ENCODE results near the gene HYDIN.
"Not testable (repeated sequence)": the region's sequence is repeated elsewhere in the genome, so short reads cannot be mapped to it uniquely, and the experiment has no call there.

Gene HYDIN

DNA sequence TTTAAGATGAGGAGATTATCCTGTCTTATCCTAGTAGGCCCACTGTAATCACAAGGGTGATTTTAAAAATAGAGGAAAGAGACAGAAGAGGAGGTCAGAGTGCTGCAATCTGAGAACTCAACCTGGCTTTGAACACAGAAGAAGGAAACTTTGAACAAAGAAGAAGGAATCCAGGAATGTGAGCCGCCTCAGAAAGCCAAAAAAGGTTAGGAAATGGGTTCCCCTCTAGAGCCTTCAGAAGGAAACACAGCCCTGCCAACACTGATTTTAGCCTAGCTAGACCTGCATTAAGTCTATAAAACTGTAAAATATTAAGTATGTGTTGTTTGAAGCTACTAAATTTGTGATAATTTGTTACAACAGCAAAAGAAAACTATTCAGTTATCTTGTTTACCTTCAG, 149.7 kb downstream of the HYDIN start:
- not testable (repeated sequence) for DNase-seq

DNA sequence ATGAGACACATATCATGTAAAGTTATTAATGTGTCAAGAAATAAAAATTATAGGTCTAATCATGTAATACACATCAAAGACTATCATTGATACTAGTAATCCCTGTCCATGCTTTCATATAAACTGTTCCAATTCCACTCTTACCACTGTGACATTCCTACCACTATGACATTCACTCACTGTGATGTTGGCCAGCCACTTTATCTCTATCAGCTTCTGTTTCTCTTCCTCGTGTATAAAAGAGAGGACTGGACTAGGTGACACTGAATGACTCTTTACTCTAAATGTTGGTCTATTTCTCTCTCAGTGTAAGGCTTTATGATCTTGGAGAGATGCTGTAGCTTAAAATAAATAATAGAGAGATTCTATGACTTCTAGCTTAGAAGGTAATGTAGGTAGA, 150.3 kb downstream of the HYDIN start:
- DNase-seq = not testable (repeated sequence)

DNA sequence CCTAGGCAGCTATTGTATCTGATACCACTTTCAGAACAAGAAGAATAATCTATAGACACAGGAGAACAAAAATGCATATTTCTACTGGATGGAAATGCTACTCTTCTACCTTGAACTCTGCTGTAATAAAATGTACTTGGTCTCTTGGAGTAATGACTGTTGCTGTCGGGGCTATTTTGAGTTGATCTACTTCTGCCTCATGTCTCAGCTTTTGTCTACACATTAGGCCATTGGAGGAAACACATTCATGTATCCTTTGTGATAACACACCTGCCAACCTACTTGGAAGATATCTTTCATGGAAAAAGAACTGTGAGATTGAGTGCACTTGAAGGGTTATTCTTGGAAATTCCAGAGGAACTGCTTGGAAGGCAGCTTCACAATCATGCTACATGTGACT, 159.9 kb downstream of the HYDIN start:
- DNase-seq = not testable (repeated sequence)

DNA sequence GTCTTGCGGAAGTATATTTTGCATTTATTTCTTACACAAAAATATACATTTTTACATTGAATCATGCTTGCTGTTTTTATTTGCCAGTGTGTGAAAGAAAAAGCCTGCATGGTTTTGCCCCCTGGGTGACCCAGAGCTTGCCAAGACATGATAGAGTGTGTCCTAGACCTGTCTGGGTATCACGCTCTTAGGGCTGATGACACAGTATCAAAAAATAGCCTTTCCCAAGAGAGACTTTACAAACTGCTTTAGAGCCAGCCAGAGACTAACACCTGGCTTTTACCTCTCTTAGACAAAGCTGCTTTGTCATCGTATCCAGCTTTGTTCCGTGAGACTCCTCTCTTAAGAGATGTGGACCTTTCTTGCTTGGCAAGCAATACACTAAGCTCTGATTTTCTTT, 160.7 kb downstream of the HYDIN start:
- DNase-seq = not testable (repeated sequence)

DNA sequence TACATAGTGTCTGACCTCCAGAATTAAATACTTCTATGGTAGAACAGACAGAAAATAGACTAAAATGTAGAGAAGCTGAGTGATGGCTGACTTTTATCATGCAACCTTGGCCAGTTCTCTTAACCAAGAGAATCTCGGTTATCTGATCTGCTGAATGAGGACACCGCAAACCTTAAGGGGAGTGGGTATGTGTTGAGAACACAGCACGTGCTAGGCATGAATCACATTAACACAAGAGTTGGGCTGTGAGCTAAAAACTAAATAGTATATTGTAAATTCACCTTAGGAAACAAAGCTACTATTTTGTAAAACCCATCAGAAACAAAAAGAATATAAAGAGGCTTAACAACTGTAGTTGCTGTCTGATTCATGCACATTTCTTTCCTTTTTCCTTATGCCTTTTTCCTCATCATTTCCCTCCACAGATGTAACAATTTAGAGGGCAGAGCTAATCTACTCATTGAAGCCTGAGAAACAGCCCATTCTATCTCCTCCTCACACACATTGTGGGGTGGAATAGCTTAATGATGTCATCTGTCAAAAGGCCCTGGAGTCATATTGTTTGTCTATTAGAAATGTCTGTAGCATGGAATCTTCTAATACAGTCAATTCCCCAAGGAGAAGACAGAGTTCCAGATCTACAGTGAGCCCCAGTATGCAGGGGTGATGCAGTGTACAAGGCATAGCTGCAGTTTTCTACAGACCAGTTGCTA, 176.5 kb downstream of the HYDIN start:
- DNase-seq = not testable (repeated sequence)

DNA sequence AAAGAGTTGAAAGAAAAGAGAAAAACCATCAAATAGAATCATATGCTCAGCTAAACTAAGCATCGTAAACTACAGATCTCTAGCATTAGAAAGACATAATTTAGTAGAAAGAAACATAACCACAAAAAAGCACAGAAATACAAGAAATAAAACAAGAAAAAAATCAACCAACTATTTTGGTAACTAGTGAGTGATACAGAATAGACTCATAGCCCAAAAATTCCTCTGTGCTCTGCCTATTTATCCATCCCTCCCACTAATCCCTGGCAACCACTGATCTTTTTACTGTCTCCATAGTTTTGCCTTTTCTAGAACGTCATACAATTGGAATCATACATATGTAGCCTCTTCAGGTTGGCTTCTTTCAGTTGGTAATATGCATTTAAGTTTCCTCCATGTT, 180.2 kb downstream of the HYDIN start:
- DNase-seq = not testable (repeated sequence)

DNA sequence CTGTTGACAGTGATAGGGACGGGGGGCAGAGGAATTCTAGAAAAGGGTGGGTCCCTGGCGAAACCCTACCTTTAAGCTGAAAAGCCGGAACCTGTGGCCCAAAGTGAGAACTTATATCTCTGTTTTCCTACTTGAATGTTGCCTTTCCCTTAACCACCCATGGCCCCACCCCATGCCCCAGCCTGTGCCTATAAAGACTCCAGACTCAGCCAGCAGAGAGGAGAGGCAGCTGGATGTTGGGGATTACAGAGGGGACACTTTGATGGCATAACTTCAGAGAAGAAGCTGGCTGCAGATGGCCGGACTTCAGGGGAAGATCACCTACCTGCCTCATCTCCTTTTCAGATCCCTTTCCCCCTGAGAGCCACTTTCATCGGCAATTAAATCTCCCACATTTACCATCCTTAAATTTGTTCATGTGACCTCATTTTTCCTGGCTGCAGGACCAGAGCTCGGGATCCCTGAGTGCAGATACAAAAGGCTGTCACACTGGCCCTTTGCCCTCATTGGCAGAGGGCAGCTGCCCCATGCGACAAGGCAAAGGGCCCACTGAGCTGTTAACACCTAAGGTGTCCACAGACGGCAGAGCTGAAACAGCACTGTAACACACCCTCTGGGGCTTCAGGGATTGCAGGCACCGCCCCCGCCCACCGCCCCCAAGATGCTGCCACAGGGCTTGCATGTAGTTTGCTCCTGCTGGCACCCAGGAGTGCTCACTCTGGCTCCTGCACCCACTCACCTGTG, 191.0 kb downstream of the HYDIN start:
- not testable (repeated sequence) for DNase-seq

DNA sequence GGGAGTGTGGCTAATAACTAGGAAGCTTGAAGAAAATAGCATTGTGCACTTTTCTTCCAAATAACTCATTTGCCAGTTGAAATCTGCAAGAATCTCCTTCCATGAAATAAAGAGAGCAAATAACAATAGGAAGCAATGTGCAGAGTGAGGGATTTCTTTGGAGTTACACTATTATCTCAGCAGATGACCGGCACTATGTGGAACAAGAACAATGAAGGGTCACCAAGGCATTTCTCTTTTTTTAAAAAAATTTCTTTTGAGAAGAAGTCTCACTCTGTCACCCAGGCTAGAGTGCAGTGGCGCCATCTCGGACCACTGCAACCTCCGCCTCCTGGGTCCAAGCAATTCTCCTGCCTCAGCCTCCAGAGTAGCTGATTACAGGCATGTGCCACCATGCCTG, 192.1 kb downstream of the HYDIN start:
- DNase-seq = not testable (repeated sequence)

DNA sequence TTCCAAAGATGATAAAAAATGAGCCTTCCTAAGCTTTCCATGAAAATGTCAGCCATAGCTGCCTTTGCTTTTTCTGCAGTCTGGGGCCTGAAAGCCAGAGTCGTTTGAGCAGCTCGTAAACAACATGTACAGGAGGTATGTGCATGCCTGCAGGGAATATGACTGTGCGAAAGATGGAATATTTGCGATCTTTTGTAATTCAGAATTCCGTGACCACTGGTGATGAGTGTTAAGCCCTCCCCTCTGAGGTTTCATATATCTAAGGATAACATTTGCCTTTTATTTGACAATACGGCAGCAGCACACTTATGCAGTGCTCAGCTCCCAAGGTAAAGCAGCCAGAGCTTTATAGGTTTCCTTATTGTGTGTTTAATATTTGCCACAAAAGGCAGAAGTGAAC, 192.5 kb downstream of the HYDIN start:
- DNase-seq = not testable (repeated sequence)

DNA sequence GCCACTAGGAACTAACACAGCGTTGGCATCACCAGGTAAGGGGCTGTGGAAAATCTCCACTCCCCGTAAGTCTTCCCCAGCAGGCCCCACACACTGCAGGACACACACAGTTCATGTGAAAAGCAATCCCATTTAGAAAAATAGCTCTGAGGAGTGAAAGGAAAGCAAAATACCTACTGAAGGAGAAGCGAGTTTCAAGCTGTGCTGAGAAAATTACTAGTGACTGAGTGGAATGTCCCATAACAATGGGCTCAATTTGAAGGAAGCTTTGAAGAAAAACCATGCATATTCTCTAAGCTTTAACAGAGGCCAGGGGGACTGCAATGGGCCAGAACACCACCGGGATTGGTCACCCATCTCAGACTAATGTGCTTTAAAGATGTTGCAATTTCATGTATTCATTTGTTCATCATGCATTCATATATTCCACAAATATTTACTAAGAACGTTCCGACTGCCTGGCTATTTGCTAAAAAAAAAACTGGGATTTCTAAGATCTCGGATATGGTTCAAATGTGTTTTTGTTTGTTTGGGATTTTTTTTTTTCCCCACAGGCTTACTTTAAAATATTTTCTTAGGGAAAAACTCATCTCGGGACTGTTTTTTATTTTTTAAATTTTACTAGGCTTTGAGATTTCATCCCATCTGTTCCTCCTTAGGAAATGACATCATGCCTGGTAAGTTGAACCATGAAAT, 202.3 kb downstream of the HYDIN start:
- DNase-seq = not testable (repeated sequence)

DNA sequence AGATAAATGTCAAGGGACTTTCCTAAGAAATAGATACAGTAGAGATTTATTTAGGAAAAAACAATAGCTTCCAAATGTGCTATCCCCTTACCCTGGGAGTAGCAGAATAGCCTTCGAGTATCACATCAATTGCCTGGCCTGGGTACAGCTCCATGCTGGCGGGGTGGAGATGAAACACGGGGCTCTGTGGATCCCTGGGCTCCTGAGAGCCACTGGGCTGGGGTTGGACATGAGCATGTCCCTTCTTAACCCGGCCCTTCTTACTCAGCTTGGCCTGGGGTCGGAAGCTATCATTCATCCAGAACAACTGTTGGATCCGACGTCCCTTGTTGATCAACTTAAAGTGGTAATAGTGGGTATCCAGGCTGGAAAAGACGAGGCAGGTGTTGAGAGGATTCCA, 203.0 kb downstream of the HYDIN start:
- not testable (repeated sequence) for DNase-seq

DNA sequence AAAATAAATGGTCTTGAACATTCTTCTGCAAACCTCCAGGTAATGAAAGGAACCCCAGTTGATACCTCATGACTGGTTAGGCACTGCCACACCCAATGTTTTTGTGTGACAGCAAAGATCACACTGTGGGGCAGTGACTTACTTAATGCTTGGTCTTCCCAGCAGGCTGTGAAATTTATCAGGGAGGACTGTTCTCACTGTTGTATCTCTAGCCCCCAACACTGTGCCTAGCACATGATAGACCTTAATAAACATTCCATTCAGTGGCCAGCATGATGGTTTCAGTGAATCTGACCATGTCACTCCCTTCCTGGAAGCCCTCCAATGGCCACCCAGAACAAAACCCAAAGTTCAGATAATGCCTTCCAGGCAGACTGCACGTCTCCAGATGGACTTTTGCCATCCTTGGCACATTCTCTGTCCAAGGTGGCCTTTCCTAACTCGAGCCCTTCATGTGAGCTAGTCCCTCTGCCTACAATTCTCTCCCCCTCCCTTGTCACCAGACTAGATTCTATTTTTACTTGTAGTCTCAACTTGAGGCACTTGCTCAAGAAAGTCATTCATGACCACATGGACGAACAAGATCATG, 206.6 kb downstream of the HYDIN start:
- not testable (repeated sequence) for DNase-seq

DNA sequence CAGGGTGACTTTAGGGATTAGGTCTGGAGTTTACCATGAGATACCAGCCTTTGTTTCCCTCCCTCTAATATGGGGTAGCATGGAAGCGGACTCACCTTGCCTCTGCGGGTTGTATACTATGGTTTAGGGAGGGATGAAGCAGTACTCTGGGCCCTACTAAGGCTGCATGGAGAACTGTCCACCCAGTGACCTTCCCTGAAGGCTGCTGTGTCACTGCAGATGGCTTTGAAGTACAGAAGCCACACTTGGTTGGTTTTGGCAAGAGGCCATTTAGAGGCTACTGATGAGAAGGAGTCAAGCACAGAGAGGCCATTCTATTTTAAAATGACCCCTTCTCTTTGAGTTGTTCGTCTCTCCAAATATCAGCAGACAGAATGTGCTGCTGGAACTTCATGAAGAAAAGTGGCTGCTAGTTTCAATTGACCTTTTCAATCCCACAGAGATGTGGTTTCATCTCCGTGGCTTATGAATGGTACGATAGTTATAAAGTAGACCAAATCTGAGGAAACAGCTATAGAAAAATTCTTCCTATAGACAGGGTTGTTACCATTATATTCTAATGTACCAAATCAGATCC, 208.5 kb downstream of the HYDIN start:
- not testable (repeated sequence) for DNase-seq

DNA sequence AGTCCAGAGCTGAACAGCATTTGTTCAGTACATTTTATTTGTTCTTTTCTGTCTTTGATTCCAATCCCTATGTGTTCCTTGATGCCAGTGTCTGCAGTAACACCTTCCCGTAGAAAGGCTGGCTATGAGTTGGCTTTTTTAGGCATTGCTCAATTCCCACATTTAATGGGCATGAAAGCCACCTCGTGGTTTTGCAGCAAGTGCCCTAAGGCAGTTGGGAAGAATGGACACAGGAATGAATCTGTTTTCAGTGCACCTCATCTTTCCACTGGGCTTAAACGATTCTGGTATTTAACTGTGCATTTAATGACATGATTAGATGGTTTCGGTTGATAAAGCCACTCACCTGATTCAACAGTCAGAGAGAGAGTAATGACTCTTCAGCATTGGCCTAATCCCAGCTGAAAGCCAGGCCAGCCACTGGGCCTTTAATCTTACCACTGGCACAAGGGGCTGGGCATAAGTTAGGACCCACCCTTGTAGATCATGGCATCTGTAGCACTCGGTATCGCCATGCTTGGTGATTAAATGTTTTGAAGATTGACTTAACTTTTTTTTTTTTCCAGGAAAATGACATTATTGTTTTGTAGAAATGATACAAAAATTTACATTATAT, 211.3 kb downstream of the HYDIN start:
- not testable (repeated sequence) for DNase-seq

DNA sequence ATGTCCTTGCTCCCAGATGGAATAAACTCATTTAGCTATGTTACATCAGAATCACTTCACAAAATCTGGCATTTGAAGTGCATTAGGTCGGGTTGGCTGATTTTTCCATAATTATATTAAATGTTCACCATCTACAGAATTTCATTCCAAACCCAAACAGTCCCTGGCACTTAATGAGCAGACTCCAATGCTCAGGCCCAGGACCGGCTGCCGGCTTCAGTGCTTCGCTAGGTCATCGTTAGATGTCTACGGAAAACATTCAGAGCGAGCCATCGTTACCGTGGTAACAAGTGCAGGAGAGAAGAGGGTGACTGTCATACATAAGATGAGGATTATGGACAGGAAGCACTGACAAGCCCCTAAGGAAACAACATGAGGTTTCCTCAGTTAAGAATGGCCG, 215.1 kb downstream of the HYDIN start:
- DNase-seq = not testable (repeated sequence)

DNA sequence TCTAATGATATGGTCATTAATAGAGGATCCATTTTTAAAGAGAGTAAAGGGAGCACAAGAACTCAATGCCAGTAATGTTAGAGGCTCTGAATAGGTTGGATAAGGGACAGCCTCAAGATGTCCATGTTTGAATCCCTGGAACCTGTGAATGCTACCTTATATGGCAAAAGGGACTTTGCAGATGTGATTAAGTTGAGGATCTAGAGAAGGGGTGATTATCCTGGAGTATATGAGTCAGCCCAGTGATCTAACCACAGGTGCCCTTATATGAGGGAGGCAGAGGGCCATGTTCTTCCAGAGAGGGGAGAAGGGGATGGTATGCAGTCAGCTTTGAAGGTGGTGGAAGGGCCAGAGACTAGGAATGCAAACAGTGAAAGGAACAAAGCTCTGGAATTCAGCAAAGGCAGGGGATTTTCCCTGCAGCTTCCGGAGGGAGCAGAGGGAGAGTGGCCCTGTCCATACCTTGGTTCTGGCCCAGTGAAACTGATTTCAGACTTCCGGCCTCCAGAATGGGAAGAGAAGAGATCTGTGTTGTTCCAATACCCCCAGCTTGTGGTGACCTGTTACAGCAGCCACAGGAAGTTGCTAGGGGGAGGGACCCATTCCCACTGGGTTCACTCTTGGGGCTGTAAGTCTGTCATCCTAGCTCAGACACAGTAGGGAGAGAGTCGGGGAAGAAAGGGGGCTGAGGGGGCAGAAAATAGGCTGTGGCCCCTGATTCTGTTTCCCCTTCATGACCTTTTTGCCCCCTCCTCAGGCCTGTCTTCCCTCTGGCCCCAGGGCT, 220.9 kb downstream of the HYDIN start:
- DNase-seq = not testable (repeated sequence)

DNA sequence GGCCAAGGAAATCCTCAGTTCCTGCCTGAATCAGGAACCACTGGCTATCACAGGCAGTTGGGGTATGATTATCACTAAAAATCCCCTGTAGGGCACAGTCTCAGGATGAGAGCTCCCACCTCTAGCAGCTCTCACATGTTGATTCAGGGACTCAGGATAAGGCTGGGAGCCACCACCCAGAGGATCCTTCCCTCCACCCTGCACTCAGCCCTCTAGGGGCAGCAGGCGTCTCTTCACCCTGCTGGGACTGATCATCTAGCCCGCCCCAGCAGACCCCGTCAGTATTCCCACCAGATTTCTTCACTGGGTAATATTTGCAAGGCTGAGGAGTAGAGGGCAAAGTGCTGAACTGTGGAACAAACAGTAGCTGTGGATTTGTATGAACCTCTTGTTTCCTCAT, 224.0 kb downstream of the HYDIN start:
- DNase-seq = not testable (repeated sequence)

DNA sequence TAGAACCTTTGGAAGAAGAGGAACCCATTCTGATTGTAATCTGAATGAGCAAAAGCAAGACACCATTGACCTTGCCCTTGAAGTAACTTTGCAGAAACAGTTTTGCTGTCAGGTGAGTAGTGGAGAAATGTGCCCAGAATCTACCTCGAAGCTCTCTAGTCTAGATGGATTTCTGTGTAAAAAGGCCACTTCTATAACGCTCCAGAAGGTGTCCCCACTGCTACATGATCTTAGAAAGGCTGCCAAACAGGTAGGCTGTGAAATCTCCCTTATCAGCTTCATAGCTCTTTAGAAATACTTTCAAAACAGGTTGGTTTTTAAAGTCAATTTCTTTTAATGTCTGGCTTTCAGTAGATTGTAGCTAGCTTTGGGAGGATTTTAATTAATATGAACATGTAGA, 230.8 kb downstream of the HYDIN start:
- not testable (repeated sequence) for DNase-seq

DNA sequence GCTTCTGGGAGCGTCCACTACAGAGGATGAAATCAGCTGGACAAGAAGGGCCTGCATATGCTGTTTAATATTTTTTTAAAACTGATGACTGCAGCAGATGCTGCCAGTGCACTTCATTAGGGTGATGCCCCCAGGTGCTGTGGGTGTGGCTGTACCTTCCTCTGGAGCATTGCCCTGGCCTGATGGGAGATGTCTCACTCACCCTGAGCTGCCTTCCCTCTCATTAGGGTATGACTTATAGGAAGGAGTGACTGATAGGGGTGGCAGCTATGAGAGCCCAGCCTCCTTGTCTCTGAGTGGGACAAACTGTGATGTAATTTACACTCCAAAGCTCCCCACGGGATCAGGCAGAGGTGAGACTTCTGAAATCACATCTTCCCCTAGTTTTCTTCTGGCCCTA, 234.7 kb downstream of the HYDIN start:
- DNase-seq = not testable (repeated sequence)

DNA sequence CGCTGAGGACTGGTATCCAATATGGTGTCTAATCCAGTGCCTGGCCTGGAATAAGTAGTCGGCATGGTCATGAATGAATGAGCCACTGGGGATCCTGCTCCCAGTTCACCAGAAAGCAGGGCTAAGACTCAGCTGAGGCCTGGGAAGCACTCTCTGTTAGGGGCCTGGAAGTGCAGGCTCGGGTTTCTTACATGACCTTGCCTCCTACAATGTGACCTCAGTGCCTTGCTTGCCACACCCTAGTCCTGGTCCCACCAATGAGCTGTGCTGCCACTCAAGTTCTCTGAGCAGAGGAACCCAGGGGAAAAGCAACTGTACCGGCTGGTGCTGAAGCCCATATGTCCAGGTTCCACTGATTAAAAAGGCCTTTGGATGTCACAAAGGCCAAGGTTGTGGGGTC, 238.0 kb downstream of the HYDIN start:
- not testable (repeated sequence) for DNase-seq

DNA sequence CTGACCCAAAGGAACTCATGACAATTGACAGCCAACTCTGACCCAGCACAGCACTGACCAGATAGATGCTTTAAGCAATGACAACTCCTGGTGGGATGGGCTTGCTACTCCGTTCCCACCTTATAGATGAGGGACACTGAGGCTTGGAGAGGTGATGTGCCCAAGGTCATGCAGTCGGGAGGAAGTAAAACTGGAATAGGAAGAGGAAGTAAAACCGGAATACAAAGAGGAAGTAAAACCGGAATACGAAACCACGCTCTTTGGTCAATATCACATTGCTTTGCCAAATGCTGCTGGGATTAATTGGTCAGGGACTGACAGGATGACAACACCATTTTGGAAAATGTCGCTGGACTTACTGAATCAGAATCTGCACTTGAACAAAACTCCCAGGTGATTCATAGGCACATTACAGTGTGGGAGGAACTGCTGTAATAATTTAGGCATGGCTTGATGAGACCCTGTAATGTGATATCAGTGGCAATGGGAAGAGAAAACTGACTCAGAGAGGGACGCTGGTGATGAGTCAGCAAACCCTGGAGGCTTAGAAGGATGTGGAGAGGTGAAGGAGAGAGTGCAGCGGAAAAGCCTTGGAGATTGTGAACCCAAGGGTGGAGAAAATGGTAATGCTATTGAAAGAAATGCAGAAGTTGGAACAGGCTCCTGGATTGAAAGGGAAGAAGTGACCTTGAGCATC, 243.4 kb downstream of the HYDIN start:
- not testable (repeated sequence) for DNase-seq
